Pons (tissue), 1 donor: ENCODE results near the gene DYNLT5.
"Not testable (repeated sequence)": the region's sequence is repeated elsewhere in the genome, so short reads cannot be mapped to it uniquely, and the experiment has no call there.

Experiments
- DNase-seq: peaks from one replicate; pipeline ENCODE4 v3.0.0-alpha.2; 2016; ENCODE audit warnings: low spot score

The DYNLT5 gene, protein sequence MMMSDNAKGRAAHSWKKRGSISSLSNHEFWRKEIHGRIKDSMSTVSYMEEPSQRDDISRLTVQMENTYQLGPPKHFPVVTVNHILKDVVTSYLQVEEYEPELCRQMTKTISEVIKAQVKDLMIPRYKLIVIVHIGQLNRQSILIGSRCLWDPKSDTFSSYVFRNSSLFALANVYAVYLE

DNA sequence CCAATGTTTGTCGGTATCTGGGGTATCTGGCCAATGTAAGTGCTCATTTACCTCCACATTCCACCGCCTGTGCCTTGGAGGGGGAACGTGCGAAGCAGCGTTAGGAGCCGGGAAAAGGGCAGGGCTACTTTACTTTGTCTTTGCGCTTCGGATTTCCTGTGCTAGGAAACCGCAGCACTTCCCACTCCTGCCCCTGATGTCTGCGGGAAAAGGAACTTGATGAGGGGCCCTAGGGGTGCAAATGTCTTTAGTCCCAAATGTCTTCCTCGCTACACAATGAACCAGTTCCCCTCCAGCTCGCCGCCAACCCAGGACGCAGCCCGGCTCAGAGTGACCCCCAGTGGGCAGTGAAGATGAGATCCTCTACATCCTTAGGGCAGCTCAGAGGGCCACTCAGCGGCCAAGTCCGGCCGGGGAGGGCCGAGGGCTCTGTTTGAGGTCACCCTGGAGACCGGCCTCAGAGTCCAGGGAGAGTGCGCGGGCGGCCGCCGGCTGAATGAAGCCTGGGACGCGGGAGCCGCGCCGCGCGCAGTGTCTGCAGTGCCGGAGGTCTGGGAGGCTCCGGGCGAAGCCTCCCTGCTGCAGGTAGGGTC lies at the start of gene DYNLT5:
DYNLT5 (plus strand) TSS at position 460 of the 593 bp plus-strand sequence. CDS start 2,200 bp downstream, outside the sequence.
- DNase-seq = peak; percentile 41

DNA sequence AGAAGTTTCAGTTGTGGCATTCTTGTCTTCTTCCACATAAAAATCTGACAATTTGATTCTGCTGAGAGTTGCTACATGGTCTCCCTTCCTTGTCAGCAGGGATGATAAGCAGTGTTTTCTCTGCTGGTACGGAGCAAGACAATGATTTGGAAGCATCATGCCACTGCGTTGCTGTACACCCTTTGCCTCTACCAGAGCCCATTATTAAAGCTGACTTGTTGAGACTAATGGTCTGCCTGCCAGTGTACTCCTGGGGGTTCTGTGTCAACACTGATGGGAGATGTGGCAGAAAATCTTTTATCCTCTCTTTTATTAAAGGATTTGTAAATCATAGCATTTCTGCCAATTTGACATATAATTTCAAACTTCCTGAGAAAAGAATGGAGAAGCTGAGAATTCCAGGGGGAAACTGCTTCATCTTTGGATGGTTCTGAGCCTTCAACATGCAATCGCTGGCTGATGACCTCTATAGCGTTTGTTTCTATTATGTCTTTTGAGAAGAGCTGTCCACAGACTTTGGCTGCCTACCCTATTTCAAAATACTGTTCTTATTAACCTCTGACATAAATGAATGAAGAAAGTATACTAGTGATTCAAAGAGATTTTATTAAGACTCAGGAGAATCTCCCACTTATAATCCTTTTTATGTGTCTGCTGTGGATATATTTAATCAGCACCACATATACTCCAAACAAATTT lies 47.9 kb upstream of the DYNLT5 start:
- DNase-seq = no peak

DNA sequence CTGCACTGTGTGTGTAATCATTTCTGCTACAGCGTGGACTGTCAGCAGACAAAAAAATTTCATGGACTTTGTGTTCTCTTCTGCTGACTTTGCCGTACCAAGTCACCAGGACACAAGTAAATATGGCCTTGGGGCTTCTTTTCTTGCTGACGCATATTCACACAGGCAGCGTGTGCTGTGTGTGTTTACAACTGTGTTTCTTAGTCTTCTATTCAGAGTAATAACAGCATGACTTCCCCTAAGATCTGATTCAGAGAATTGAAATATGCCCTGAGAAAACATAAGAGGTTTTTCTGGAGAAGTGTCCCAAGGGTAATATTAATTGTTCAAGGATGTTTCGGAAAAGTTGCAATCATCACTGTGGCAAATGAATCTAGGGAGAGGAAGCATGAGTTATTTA lies 47.1 kb upstream of the DYNLT5 start:
- DNase-seq = peak; percentile 14

DNA sequence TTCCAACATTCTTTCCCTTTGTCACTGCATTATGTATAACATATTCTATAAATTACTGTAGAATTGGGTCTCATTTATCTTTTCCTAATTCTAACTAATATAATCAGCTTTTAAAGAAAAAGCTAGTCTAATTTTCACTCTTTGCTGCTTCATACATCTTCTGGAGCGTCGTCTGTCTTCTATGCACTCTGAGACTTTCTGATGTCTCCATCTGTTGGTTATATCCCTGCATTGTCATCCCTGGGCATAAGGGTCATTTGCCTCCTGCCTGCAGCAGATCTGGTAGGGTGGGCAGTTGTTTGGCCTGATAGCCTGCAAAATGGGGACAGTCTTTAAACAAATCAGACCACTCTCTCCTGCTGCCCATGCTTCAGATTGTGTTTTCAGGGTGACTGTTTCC lies 40.8 kb upstream of the DYNLT5 start:
- peak; percentile 53 for DNase-seq

DNA sequence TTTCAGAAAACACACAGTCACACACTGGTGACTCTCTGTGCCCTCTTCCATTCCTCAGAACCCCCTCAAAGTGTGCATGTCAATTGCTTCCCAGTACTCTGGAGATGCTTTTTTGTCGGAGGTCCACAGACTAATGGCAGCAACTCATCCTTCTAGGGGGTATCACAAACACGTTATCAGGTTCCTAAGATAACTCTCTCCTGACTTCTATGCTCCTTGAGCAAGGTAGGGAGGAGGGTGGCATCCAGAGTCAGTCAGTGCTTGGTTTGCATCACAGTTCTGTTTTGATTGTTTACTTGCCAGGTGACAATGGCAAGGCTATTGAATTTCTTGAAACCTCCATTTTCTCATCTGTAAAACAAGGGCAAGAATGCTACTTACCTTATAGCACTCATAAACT lies 39.4 kb upstream of the DYNLT5 start:
- DNase-seq = no peak

DNA sequence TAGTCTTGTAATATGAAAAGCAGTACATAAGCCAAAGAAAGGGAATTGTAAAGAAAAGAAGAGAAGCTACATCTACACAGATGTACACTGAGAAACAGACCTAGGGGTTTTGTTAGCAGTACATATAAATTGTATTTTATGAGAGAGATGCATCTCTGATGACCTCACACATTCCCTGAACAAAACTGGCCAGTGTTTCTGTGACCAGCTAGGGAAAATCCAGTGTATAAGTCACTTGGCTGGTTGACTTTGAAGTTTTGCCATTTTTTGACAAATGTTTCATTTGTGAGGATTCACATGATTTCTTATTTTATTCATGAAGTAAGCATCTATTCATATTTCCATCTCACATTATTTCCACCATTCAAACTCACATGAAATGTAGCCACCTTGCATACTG lies 28.3 kb upstream of the DYNLT5 start:
- DNase-seq = peak; percentile 58

DNA sequence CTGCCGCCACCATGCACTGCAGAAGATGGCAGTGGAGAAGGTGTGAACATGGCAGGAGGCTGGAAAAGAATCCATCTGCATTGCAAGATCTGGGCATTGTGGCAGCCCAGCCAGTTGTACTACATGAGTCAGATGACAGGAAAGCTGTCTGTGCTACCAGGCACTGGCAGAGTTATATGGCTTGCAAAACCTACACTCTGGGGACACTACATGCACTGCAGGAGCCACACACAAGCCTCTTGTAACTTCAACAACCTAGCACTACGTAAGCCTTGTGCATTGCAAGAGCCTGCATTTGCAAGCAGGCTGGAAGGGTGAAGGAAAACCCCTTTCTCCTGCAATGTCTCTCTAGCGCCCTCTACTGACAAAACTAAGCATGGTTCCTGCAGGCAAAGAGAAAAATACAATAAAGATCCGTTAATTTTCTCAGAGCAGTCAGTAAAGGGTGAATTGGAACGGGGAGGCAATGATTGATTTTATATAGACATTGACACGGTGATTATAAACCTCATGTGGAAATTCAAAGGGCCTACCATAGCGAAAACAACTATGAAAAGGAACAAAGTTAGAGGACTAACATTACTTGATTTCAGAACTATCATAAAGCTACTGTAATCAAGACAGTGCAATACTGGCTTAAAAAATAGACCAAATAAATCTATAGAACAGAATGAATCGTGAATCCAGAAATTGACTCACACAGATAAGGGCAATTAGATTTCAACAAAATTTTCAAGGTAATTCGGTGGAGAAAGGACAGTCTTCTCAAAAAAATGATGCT lies 26.2 kb upstream of the DYNLT5 start:
- DNase-seq = peak; percentile 83

DNA sequence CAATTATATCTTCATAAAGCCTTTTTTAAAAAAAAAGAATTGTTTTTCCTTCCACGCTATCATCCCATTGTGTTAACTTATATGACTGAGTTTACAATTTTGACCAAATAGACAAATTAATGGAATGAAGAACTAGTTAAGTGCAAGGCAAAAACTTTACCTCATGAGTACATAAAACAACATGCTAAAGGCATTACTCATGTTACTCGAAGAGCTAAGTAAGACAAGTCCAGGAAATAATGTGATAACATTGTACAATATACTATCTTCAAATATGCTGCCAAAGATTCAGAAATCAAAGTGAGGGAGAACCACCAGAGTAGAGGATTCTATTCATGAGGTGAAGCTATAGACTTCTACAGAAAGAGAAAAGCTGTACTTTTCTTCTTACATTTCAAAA lies 24.2 kb upstream of the DYNLT5 start:
- DNase-seq = no peak

DNA sequence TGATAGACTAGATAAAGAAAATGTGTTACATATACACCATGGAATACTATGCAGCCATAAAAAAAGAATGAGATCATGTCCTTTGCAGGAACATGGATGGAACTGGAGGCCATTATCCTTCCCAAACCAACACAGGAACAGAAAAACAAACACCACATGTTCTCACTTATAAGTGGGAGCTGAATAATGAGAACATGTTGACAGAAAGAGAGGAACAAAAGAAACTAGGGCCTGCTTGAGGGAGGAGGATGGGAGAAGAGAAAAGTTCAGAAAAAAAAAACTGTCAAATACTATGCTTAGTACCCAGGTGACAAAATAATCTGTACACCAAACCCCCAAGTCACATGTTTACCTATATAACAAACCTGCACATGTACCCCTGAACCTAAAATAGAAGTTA lies 23.5 kb upstream of the DYNLT5 start:
- not testable (repeated sequence) for DNase-seq

DNA sequence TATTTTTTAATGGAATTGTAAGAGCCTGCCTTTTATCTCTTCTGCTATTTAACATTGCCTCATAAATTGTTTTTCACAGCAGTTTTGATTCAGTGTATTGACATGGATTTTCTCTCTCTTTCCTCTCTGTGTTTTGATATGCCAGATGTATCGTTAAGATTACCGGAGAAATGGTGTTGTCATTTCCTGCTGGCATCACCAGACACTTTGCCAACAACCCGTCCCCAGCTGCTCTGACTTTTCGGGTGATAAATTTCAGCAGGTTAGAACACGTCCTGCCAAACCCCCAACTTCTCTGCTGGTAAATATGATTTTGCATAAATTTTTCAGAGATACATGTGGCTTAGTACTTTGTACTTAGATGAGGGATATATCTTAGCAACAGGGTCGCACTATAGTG lies 23.1 kb upstream of the DYNLT5 start:
- no peak for DNase-seq

DNA sequence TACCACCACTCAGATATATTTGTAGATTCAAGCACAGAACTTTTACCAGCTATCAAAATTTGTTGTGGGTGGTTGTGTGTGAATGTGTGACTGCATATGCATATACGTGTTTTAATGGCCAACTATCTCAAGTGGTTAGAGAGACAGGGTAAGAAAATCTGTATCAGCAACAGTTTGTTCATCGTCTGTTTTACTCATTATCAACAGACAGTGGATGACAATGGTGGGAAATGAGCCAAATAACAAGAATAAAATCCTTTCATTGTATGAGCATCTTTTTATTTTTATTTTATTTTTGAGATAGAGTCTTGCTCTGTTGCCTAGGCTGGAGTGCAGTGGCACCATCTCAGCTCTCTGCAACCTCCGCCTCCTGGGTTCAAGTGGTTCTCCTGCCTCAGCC lies 22.7 kb upstream of the DYNLT5 start:
- no peak for DNase-seq

DNA sequence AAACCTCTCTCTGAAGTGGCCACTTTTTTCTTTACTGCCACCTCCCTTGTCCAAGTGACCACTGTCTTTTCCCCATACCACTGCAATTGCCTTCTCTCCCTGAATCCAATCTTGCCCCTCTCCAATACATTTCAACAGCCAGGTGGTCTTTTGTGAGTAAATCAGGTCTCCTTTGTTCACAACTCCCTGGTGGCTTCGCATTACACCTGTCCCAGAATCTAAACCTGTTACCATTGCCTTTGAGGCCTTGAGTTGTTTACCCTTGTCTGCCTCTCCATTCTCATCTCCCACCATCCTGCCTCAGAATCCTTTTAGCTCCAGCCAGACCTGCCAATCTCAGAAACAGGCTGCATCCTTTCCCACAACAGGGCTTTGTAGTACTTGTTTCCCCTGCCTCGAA lies 21.8 kb upstream of the DYNLT5 start:
- no peak for DNase-seq

DNA sequence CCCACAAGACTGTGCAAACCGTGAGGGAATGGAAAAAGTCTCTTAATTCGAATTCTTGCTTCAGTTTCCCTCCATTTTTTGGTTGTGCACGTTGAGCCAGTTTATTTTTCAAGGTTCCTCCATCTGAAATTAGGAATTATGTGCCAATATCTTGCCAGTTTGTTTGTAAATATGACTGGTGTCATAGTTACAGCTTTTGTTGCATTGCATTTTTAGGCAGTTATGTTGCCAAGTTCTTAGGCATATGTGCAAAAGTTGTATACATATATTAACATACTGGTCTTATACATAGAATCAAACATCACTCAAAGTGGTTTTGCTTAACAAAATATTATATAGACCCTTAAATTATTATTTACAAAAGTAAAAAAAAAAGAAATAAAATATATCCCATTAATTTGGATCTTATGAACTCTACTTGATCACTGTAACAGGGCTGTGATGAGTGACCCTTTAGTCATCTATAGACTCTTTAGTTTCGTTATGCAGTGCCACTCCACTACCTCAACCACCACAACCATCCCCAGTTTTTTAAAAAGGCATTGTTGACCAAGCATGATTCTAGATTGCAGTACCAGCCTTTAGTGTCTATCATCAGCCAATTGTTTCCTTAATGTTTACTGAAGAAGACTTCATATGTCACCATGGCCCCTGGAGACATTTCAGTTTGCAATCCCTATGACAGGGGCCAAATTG lies 20.9 kb upstream of the DYNLT5 start:
- DNase-seq = no peak

DNA sequence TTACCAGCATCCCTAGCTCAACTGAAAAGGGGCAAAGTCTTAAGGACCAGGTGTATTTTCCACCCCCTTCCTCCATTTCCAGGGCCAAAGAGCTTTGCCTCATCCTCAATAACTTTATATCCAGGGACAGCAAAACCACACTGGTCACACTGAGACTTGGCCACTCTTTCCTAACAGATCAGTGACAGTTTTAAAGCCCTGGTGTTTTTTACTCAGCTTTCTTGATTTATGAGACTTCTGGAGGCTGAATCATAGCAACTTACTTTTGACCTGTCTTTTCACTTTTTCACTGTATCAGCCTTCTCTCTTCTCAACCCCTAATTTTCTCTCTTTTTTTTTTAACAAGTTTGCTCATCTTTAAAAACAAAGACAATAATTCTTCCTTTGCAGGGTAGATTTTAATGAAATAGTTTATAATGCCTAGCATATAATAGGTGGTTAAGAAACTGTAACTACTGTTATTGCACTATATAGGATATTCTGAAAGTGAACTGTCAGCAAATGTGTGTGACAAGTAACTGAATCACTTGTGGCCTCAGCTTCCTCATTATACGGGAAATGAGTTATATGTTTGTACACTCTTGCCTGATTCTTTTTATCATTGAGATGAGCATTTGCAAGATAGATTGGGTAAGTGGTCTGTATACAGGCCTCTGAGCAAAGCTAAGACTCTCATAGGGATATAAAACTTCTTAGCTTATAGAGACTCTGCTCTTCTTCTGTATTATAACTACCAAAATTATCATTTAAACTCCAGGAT lies 19.7 kb upstream of the DYNLT5 start:
- DNase-seq = no peak

DNA sequence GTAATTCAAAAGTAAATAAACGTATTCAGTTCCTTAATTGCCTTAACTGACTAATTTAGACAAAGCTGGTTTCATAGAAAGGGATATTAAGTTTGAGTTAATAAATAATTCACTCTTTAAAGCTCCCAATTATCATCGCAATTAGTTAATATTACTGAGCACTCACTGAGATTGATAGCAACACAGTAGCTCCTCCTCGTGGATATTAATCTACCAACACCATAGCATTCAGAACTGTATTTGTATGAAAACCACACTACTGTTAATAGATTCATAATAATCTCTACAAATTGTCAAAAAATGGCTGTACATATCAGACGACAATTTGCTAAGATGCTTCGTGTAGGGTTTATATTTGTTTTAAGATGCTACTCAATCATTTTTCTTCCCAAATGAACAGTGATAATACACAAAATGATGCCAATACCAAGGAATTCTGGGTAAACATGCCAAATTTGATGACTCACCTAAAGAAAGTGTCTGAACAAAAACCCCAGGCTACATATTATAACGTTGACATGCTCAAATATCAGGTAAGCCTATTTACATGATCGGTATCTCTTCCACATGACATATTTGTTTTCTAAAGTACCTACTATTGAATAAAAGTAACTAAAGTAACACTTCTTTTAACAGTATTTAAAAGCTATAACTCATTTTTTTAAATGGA lies 18.8 kb upstream of the DYNLT5 start:
- no peak for DNase-seq

DNA sequence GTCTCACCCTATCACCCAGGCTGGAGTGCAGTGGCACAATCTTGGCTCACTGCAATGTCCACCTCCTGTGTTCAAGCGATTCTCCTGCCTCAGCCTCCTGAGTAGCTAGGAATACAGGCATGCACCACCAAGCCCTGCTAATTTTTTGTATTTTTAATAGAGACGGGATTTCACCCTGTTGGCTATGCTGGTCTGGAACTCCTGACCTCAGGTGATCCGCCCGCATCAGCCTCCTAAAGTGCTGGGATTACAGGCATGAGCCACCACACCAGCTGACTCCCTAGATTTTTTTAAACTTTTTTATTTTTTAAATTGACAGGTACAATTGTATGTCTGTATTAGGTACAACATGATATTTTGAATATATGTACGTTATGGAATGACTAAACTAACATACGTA lies 17.7 kb upstream of the DYNLT5 start:
- not testable (repeated sequence) for DNase-seq

DNA sequence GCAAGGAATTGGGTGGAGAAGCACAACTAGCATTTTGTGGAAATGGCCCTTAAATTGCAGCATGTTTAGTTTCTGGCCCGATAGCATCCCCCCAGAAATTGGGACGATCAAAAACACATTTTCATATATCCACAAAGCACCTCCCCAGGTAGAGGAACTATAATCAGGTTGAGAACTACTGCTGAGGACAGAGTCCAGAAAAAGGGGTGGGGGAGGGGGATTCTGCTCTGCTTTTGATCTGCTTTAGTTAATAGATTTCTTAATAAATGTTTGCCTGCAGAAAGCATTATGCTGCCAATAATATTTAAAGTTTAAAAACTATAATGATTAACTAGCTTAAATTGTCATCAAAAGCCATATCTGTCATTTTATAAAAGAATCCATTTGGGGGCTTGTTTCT lies 14.4 kb upstream of the DYNLT5 start:
- DNase-seq = no peak

DNA sequence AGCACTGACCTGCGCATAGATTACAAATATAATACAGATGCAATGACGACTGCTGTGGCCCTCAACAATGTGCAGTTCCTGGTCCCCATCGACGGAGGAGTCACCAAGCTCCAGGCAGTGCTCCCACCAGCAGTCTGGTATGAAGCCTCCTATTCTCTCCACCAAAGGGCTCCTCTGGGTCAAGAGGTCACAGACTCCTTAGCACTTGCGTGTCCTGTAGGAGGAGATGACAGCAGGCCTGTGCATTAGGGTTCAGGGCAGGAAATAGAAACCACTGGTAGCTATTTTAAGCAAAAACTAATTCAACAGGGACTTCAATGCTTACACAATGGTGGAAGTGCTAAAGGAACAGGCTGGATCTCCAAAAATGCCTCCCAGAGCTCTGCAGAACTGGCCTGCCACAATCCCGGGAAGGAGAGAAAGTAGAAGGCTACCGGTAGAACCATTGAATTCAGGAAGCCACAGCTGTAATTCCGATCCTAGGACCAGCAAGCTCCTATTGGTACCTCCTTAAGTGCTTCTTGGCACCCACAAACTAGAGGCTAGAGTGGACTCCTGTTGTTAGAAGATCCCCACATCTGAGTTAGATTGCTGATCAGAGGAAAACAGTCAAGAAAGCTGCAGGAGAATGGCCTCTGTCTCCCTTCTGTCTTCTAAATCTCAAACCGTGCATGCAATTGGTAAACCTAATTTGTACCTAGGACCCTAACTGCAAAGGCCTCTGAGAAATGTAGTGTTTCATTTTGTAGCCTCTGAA lies 12.7 kb upstream of the DYNLT5 start:
- DNase-seq = no peak

DNA sequence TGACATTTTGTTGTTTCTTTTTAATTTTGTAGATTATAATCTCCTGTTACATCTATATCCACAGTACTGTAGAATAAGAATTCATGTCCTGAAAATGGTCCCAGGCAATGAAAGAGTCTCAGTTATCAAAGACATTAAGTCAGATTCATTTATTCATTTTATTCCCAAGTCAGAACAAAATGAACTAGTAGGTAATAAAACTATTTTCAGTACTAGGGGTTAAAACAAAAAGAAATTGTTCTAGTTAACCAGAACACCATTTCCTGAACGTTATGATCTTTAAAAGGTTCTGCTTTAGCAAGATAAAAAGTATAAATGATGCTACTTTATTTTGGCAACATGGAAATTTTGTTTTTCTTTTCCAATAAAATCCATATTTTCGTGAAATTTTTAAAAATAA lies 6.8 kb upstream of the DYNLT5 start:
- no peak for DNase-seq

DNA sequence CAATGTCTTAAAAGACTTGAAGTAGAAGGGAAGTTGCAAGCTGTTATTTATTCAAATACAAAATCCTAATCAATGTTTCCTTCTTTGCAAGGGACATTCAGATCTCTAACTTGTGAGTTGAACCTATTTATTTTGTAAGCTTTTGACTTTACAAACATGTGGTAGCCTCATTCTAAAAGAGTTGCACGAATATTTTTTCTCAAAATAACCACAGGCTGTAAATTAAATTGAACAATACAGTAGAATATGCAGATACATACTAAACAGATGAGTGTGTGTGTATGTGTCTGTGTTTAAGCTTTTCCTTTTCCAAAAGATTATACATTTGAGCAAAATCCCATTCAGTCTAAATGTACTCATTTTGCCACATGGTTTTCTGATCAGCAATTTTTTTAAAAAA lies 4.8 kb upstream of the DYNLT5 start:
- DNase-seq = no peak
